H9 (cell line): ENCODE results near the gene SYK. TPM values are rescaled to one million over a fixed set of nuclear protein-coding genes. Genes with fewer than 3 reads are reported as not detected.
"Not testable (repeated sequence)": the region's sequence is repeated elsewhere in the genome, so short reads cannot be mapped to it uniquely, and the experiment has no call there.

ENCODE experiments used
- DNase-seq: peaks from one replicate; pipeline ENCODE4 v3.0.0-alpha.2; 2017
- H2AFZ ChIP-seq: one replicate; pipeline ENCODE4 v1.6.1; 2013; ENCODE audit warnings: mild to moderate bottlenecking, low read length, control low read depth, moderate library complexity
- H2AK5ac ChIP-seq: 2 replicates; pipeline ENCODE4 v1.6.1; 2013; ENCODE audit warnings: low read length, control low read depth, mixed read lengths; ENCODE audit not compliant: insufficient read length
- H2BK120ac ChIP-seq: one replicate; pipeline ENCODE4 v1.6.1; 2013; ENCODE audit warnings: low read depth, mild to moderate bottlenecking, low read length, control low read depth, inconsistent platforms; ENCODE audit not compliant: poor library complexity, severe bottlenecking
- H2BK12ac ChIP-seq: 2 replicates; pipeline ENCODE4 v1.6.1; 2013; ENCODE audit warnings: low read length, control low read depth, mixed read lengths, low read depth; ENCODE audit not compliant: insufficient read length
- H2BK15ac ChIP-seq: 2 replicates; pipeline ENCODE4 v1.6.1; 2013; ENCODE audit warnings: low read depth, low read length, control low read depth
- H2BK20ac ChIP-seq: one replicate; pipeline ENCODE4 v1.6.1; 2013; ENCODE audit warnings: low read depth, mild to moderate bottlenecking, low read length, control low read depth, inconsistent platforms; ENCODE audit not compliant: poor library complexity, severe bottlenecking
- H2BK5ac ChIP-seq: 2 replicates; pipeline ENCODE4 v1.6.1; 2013; ENCODE audit warnings: low read length, control low read depth, mixed read lengths; ENCODE audit not compliant: insufficient read length
- H3K14ac ChIP-seq: 2 replicates; pipeline ENCODE4 v1.6.1; 2013; ENCODE audit warnings: low read length, control low read depth; ENCODE audit not compliant: insufficient read depth
- H3K18ac ChIP-seq: 2 replicates; pipeline ENCODE4 v1.6.1; 2013; ENCODE audit warnings: low read depth, mild to moderate bottlenecking, mixed read lengths, low read length, control low read depth; ENCODE audit not compliant: insufficient read length
- H3K23ac ChIP-seq: 2 replicates; pipeline ENCODE4 v1.6.1; 2013; ENCODE audit warnings: low read length, control low read depth, mixed read lengths, low read depth; ENCODE audit not compliant: insufficient read length
- H3K23me2 ChIP-seq: 2 replicates; pipeline ENCODE4 v1.6.1; 2013; ENCODE audit warnings: low read depth, mild to moderate bottlenecking, mixed read lengths, low read length, control low read depth; ENCODE audit not compliant: insufficient read length, poor library complexity, severe bottlenecking
- H3K27ac ChIP-seq: 2 replicates; pipeline ENCODE4 v1.5.1; 2013; ENCODE audit warnings: low read length, control low read depth, mixed read lengths, low read depth; ENCODE audit not compliant: insufficient read length
- H3K27me3 ChIP-seq: 2 replicates; pipeline ENCODE4 v1.6.1; 2013; ENCODE audit warnings: low read length, control low read depth, inconsistent platforms; ENCODE audit not compliant: insufficient read depth
- H3K4ac ChIP-seq: 2 replicates; pipeline ENCODE4 v1.6.1; 2013; ENCODE audit warnings: low read depth, mild to moderate bottlenecking, control low read depth, inconsistent platforms, low read length, moderate library complexity
- H3K4me1 ChIP-seq: 2 replicates; pipeline ENCODE4 v1.6.1; 2013; ENCODE audit warnings: low read length, control low read depth, inconsistent platforms; ENCODE audit not compliant: insufficient read depth
- H3K4me2 ChIP-seq: 2 replicates; pipeline ENCODE4 v1.6.1; 2013; ENCODE audit warnings: low read length, control low read depth, mixed read lengths; ENCODE audit not compliant: insufficient read length, insufficient read depth
- H3K56ac ChIP-seq: 2 replicates; pipeline ENCODE4 v1.6.1; 2013; ENCODE audit warnings: low read depth, mild to moderate bottlenecking, mixed read lengths, low read length, control low read depth; ENCODE audit not compliant: insufficient read length
- H3K79me1 ChIP-seq: 2 replicates; pipeline ENCODE4 v1.6.1; 2013; ENCODE audit warnings: low read depth, mild to moderate bottlenecking, moderate library complexity, low read length, control low read depth, inconsistent platforms; ENCODE audit not compliant: insufficient read depth, poor library complexity, severe bottlenecking
- H3K79me2 ChIP-seq: 2 replicates; pipeline ENCODE4 v1.6.1; 2013; ENCODE audit warnings: low read length, control low read depth, inconsistent platforms; ENCODE audit not compliant: insufficient read depth
- H3K9ac ChIP-seq: 2 replicates; pipeline ENCODE4 v1.6.1; 2013; ENCODE audit warnings: low read length, control low read depth, mixed read lengths; ENCODE audit not compliant: insufficient read length; ENCODE audit errors: extremely low read depth
- H3K9me3 ChIP-seq: one replicate; pipeline ENCODE4 v1.6.1; 2013; ENCODE audit warnings: low read depth, low read length, inconsistent platforms; ENCODE audit not compliant: control insufficient read depth
- H3T11ph ChIP-seq: one replicate; pipeline ENCODE4 v1.6.1; 2013; ENCODE audit warnings: mild to moderate bottlenecking, low read length, control low read depth, inconsistent platforms
- H4K20me1 ChIP-seq: one replicate; pipeline ENCODE4 v1.6.1; 2013; ENCODE audit not compliant: control insufficient read depth, insufficient read length, insufficient read depth
- H4K5ac ChIP-seq: 2 replicates; pipeline ENCODE4 v1.6.1; 2013; ENCODE audit warnings: low read depth, mild to moderate bottlenecking, mixed read lengths, low read length, control low read depth; ENCODE audit not compliant: insufficient read length
- H4K8ac ChIP-seq: replicated peaks from 2 replicates; pipeline ENCODE4 v1.6.1; 2013; ENCODE audit warnings: low read length, control low read depth, mixed read lengths, low read depth; ENCODE audit not compliant: insufficient read length
- H4K91ac ChIP-seq: 2 replicates; pipeline ENCODE4 v1.6.1; 2013; ENCODE audit warnings: low read depth, mild to moderate bottlenecking, moderate library complexity, mixed read lengths, low read length, control low read depth; ENCODE audit not compliant: insufficient read length
- H3K27ac Mint-ChIP-seq, 3 experiments: 2 replicates in 2 of 3; 3 replicates in 1 of 3; pipeline ENCODE4 v1.8.0; 2020 to 2021; ENCODE audit warnings: mixed read lengths in 3 of 3, mild to moderate bottlenecking in 1 of 3, moderate library complexity in 1 of 3
- H3K27me3 Mint-ChIP-seq: 2 replicates; pipeline ENCODE4 v1.8.0; 2021; ENCODE audit warnings: low read depth, mild to moderate bottlenecking, moderate library complexity, mixed read lengths
- H3K36me3 Mint-ChIP-seq, 3 experiments: 2 replicates in 2 of 3; 3 replicates in 1 of 3; pipeline ENCODE4 v1.8.0; 2020 to 2021; ENCODE audit warnings: low read depth in 3 of 3, mixed read lengths in 3 of 3; ENCODE audit not compliant: insufficient read depth in 1 of 3
- H3K4me1 Mint-ChIP-seq, 2 experiments: 2 replicates each; pipeline ENCODE4 v1.8.0; 2020; ENCODE audit warnings: mixed read lengths in 2 of 2
- H3K4me3 Mint-ChIP-seq, 2 experiments: 2 replicates in 1 of 2; 3 replicates in 1 of 2; pipeline ENCODE4 v1.8.0; 2020 to 2021; ENCODE audit warnings: mild to moderate bottlenecking in 2 of 2, mixed read lengths in 2 of 2, moderate library complexity in 1 of 2
- H3K9me3 Mint-ChIP-seq, 2 experiments: 2 replicates in 1 of 2; 3 replicates in 1 of 2; pipeline ENCODE4 v1.8.0; 2020; ENCODE audit warnings: mild to moderate bottlenecking in 2 of 2, mixed read lengths in 2 of 2, moderate library complexity in 1 of 2
- WGBS: extraction: QIAGEN DNeasy Blood & Tissue Kit; methylation state at CpG from one replicate; pipeline ENCODE4 v1.1.7; 2013; ENCODE audit warnings: missing lambda C conversion rate, low lambda C conversion rate, mixed read lengths; ENCODE audit not compliant: insufficient read length; ENCODE audit errors: extremely low coverage; 5-methylcytosine and 5-hydroxymethylcytosine counted together
- total RNA-seq: library from RNA; stranded (reverse); gene quantifications from 2 replicates; pipeline ENCODE4 v1.2.1, GENCODE V29; 2021
- TF ChIP-seq, protein P1 (sequence below): fragments of 200-600 bp; sonication (generic); conservative IDR thresholded peaks from 3 replicates; pipeline ENCODE4 v1.8.0; 2021; ENCODE audit warnings: antibody characterized with exemption, mild to moderate bottlenecking

Gene SYK
- total RNA-seq, 1 experiment from 2014 or later: 7.9 TPM

- H3K36me3 Mint-ChIP-seq: peaks cover 0 to 7% (median 2%) of the 10 kb centered on the region in 3 experiments; a peak in 5 of 7 replicates
- H3T11ph ChIP-seq: no peak overlapping the region
- peaks cover 22 to 47% of the 10 kb centered on the region in 2 experiments for H3K4me1 Mint-ChIP-seq
- H3K4ac ChIP-seq: no peak overlapping the region
- no peak overlapping the region for H2AK5ac ChIP-seq
- no peaks in the 10 kb centered on the region for H3K9me3 ChIP-seq
- no peak overlapping the region for H3K9ac ChIP-seq
- TF ChIP-seq, protein P1, sequence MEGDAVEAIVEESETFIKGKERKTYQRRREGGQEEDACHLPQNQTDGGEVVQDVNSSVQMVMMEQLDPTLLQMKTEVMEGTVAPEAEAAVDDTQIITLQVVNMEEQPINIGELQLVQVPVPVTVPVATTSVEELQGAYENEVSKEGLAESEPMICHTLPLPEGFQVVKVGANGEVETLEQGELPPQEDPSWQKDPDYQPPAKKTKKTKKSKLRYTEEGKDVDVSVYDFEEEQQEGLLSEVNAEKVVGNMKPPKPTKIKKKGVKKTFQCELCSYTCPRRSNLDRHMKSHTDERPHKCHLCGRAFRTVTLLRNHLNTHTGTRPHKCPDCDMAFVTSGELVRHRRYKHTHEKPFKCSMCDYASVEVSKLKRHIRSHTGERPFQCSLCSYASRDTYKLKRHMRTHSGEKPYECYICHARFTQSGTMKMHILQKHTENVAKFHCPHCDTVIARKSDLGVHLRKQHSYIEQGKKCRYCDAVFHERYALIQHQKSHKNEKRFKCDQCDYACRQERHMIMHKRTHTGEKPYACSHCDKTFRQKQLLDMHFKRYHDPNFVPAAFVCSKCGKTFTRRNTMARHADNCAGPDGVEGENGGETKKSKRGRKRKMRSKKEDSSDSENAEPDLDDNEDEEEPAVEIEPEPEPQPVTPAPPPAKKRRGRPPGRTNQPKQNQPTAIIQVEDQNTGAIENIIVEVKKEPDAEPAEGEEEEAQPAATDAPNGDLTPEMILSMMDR: no peak
- H3K27ac Mint-ChIP-seq: no peak overlapping the region
- H3K27me3 ChIP-seq: no peaks in the 10 kb centered on the region
- no peak overlapping the region for H2BK120ac ChIP-seq
- no peak overlapping the region for H2BK12ac ChIP-seq
- no peak overlapping the region for H3K4me2 ChIP-seq
- H2AFZ ChIP-seq: no peak overlapping the region
- no peak overlapping the region for H3K27ac ChIP-seq
- H3K4me3 Mint-ChIP-seq: no peak overlapping the region
- peaks cover 0 to 12% of the 10 kb centered on the region in 2 experiments for H3K9me3 Mint-ChIP-seq
- H2BK15ac ChIP-seq: no peak overlapping the region
- H4K5ac ChIP-seq: no peak overlapping the region
- H3K4me1 ChIP-seq: peaks cover 7% of the 10 kb centered on the region; the same call in 1 of the 2 replicates
- H3K56ac ChIP-seq: no peak overlapping the region
- no peaks in the 10 kb centered on the region for H3K79me2 ChIP-seq
- no peaks in the 10 kb centered on the region for H4K20me1 ChIP-seq
- no peaks in the 10 kb centered on the region for H3K23me2 ChIP-seq
- H4K91ac ChIP-seq: no peak overlapping the region
- no peak overlapping the region for H4K8ac ChIP-seq
- no peak overlapping the region for H2BK5ac ChIP-seq
- no peaks in the 10 kb centered on the region for H3K27me3 Mint-ChIP-seq
- H3K79me1 ChIP-seq: no peaks in the 10 kb centered on the region
- no CpG with 5 or more reads among the region's 4 CpGs for WGBS
- no peak overlapping the region for H3K14ac ChIP-seq
- H3K23ac ChIP-seq: no peak overlapping the region
- H3K18ac ChIP-seq: no peak overlapping the region
- DNase-seq: no peak
- H2BK20ac ChIP-seq: no peak overlapping the region
Measured at GRCh38 chr9:90787771-90788460, 13.7 kb upstream of the SYK start.

GRCh38 chr9:90788527-90788926 is 13.1 kb upstream of the SYK start:
- not testable (repeated sequence) for H3K27ac Mint-ChIP-seq, H3T11ph ChIP-seq

More at GRCh38 chr9:90788527-90788926, 13.1 kb upstream of the SYK start:
- H4K5ac ChIP-seq, H3K14ac ChIP-seq, H2BK12ac ChIP-seq, H2AFZ ChIP-seq, H3K56ac ChIP-seq, H4K20me1 ChIP-seq, DNase-seq, H4K91ac ChIP-seq, H3K79me2 ChIP-seq, H3K4me1 ChIP-seq, H2BK120ac ChIP-seq, H2BK5ac ChIP-seq, H3K27me3 ChIP-seq, H3K36me3 Mint-ChIP-seq, H3K27me3 Mint-ChIP-seq, H3K4me3 Mint-ChIP-seq, H2AK5ac ChIP-seq, H3K23me2 ChIP-seq, H2BK20ac ChIP-seq, H3K9ac ChIP-seq, H3K4ac ChIP-seq, H2BK15ac ChIP-seq, H3K18ac ChIP-seq, H4K8ac ChIP-seq, H3K27ac ChIP-seq, H3K23ac ChIP-seq, H3K4me2 ChIP-seq, H3K9me3 ChIP-seq, H3K79me1 ChIP-seq: not testable (repeated sequence)
- Mint-ChIP-seq H3K4me1 (peaks cover 16 to 40% of the 10 kb centered on the region in 2 experiments), H3K9me3 (peaks cover 0 to 12% of the 10 kb centered on the region in 2 experiments; a peak in 4 of 5 replicates)
- no CpG with 5 or more reads among the region's 1 CpG for WGBS
